HG02763 (cell line): ENCODE results near the gene KRTAP19-7.

ENCODE experiments used
- ATAC-seq: cut with Tn5 transposase; IDR thresholded peaks from one replicate; pipeline ENCODE4 v1.9.1; 2021; ENCODE audit warnings: mild to moderate bottlenecking, moderate library complexity; ENCODE audit not compliant: unreplicated experiment

KRTAP19-7 gene

DNA sequence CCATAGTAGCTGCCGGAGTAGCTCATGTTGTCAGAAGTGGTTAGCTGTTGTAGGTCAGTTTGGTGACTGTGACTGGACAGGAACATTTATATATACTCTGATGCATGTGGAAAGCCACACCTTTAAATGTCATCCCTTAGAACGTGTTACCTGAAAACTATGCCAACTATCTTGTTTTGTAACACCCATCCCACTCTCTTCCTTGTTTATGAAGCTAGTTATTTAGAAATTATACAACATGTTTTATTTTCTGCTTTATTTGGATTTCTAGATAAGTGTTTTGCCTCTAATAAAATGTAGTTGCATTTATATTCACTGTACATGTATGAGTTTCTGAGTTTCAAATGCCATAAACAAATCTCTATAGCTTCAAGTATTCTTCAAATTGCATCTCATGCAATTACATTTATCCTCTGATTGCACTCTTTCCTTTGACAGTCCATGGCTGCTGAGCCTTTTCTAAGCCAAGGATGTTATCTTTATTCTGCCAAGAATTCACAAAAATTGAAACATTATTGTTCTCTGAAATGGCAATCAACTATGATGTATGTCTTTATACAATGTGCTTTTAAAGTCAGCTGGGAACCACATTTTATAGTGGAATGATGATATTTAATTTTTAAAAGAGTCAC is at the start of gene KRTAP19-7:
KRTAP19-7 (minus strand) TSS at position 51 of the 632 bp plus-strand sequence; CDS start at position 26, 25 bp downstream.
- ATAC-seq, result no peak

- no peak for ATAC-seq
Measured at GRCh38 chr21:30605968-30606367, 44.9 kb upstream of the KRTAP19-7 start.

- no peak for ATAC-seq
Measured at GRCh38 chr21:30600787-30601186, 39.7 kb upstream of the KRTAP19-7 start, which contains the start of gene KRTAP22-1. TSS of gene KRTAP22-1 (plus strand) at chr21:30601087.

GRCh38 chr21:30598802-30599201 is 37.7 kb upstream of the KRTAP19-7 start, which contains the start of gene KRTAP6-2:
TSS of gene KRTAP6-2 (minus strand) at chr21:30598902. CDS start at chr21:30598874, 28 bp downstream.
- no peak for ATAC-seq

- no peak for ATAC-seq
Measured at GRCh38 chr21:30592140-30592539, 31.0 kb upstream of the KRTAP19-7 start, which contains the start of gene KRTAP6-3. TSS of gene KRTAP6-3 (plus strand) at chr21:30592440. CDS start at chr21:30592446, 6 bp downstream.

GRCh38 chr21:30590297-30590696 is 29.2 kb upstream of the KRTAP19-7 start, which contains the start of gene KRTAP22-2:
TSS of gene KRTAP22-2 (minus strand) at chr21:30590397.
- ATAC-seq, result no peak

DNA sequence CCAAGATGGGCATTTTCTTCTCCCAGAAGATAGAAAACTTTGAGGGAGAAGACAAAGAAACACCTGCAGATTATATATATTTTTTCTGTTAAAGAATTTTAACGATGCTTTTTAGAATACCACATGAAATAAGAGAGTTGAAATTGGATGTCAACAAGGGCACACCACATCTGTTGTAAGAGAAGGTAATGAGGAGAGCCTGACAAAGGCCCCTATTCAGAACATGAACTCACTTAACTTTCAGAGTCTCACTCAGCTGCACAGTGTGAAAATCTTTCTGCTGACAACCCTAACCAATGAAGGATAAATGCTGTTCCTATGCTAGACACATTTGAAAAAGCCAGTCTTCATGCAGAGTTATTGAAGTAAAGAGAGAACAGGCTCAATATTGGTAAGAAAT is 21.8 kb upstream of the KRTAP19-7 start:
- no peak for ATAC-seq

GRCh38 chr21:30580132-30580531 is 19.0 kb upstream of the KRTAP19-7 start:
- no peak for ATAC-seq

DNA sequence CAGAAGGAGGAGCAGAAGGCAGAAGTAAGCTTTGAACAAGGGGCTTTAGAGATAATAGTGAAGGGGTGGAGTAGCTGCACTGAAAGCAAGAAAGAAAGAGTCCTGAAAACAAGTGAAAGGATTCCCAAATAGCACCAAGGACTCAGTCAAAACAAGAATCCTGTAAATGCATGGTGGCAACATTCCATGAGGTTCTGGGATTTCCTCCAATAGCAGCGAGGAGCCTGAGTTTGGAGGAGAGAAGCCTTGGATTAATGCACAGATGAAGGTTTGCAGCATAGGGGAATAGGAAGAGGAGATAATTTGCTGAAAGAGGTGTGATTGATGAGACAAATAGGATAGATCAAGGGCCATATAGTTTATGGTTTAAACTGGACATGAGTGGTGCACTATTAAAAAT is 18.2 kb upstream of the KRTAP19-7 start:
- no peak for ATAC-seq

DNA sequence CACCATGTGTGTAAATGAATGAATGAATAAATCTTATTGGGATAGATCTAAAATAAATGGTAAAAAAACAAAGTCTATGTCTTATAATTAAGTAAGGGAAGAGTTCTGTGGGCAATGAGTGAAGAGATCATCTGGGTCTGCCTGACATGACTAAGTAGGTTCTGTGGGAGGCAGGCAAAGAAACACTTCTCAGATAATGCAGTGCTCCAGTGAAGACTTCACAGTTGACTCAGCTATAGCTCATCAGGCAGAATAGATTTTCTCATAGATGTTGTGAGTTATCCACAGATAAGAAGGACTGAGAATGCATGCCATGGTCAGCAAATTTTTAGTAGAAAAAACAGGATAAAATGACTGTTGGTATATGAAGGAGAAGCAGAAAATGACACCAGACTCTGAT is 16.7 kb upstream of the KRTAP19-7 start:
- ATAC-seq, result no peak

GRCh38 chr21:30567617-30568016 is 6.5 kb upstream of the KRTAP19-7 start:
- no peak for ATAC-seq

GRCh38 chr21:30563630-30564029 is 2.5 kb upstream of the KRTAP19-7 start:
- ATAC-seq, result no peak

- ATAC-seq, result no peak
Measured at GRCh38 chr21:30563072-30563471, 2.0 kb upstream of the KRTAP19-7 start.

DNA sequence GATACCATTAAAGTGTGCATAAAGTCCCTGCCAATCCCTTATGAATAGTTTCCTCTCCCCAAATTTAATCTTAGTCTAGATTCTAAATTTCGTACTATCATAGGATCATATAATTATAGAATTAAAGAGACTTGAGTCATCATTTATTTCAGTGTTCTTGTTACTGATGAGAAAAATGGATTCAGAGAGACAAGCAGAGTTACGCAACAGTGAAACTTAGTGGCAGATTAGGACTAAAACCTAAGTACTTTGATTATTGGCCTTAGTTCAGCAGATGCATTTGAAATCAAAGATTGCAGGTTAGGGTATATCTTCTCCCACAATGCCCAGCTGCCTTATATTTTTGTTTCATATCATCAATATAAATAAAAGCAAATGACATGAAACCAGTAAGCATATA is 843 bp upstream of the KRTAP19-7 start:
- ATAC-seq, result no peak

DNA sequence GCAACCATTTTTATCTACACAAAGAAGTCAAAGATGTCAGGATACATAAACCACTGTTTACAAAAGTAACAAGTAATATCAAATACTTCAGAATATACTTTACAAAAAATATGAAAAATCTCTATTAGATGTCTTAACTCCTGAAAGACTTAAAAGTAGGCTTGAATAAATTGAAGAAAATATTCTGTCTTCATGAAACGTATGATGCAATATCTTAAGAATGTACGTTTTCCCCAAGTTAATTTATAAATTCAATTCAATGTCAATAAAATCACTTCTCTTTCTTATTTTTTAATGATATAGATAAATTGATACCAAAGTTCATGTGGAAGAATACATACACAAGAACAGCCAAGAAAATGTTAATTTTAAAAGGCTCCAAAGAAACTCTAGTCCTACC is 6.0 kb downstream of the KRTAP19-7 start:
- no peak for ATAC-seq

- no peak for ATAC-seq
Measured at GRCh38 chr21:30552782-30553181, 8.3 kb downstream of the KRTAP19-7 start.

DNA sequence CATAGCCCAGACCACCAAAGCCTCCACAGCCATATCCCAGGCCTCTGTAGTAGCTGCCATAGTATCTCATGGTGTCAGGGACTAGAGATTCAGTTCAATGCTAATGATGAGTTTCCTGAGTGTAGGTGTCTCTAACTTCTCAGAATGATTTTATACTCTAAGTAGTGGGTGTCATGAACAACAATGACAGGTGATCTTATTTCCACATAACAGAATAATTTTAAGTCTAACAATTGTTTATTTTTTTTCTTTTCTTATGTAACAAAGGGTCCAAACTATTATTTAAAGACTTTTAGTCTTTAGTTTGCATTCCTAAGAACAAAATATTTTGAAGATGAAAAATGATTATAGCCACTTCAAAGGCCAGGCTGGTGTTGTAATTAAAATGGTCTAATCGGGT is 19.4 kb downstream of the KRTAP19-7 start, which contains the start of gene KRTAP19-6:
KRTAP19-6 (minus strand) TSS at position 101 of the 400 bp plus-strand sequence; CDS start at position 70, 31 bp downstream.
- no peak for ATAC-seq

DNA sequence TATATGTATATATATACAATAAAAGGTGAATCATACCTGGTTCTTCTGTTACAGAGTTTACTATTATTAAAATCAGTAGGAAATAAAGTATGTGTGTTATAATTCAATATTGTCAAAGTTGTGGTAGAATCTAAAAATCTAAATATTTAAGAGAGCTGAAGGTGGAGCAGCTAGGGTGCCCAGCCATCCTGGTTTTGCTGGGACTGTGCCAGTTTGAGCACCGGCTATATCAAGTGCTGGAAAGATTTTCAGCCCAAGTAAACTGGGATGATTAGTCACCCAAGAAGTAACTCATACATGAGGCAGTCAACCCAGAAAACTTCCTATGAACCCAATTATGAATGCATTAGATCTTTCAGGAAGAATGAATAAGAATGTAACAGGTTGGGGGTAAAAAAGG is 42.2 kb downstream of the KRTAP19-7 start:
- no peak for ATAC-seq

GRCh38 chr21:30515681-30516080 is 45.4 kb downstream of the KRTAP19-7 start:
- ATAC-seq, result no peak
